ENCODE results near the gene CCDC93. TPM values are rescaled to one million over a fixed set of nuclear protein-coding genes. Genes with fewer than 3 reads are reported as not detected.
A peak's percentile ranks its signal among the peaks of the same experiment; 100 is the strongest.

CCDC93 gene
- total and polyA plus RNA-seq, 10 of the 15 experiments (the other 5 are each of a cell fraction or from before 2014, with no cell fraction given), result 3.6 to 27.2 (median 13.5) TPM

- POLR2A ChIA-PET, result no interaction called here
- Histone ChIP-seq H3K9ac (ENCODE audit: control insufficient read depth, insufficient read depth, low read length) (no peak overlapping the region), H3K79me2 (ENCODE audit: control insufficient read depth, insufficient read depth, low read length) (peaks cover 12% of the 10 kb centered on the region), H2AFZ (ENCODE audit: control insufficient read depth, low read depth, low read length) (no peak overlapping the region), H3K4me3 (no peak overlapping the region), H4K20me1 (ENCODE audit: control insufficient read depth, insufficient read depth) (peaks cover 6% of the 10 kb centered on the region; the same call in 1 of the 2 replicates), H3K4me1 (ENCODE audit: control insufficient read depth, insufficient read depth, low read length) (no peaks in the 10 kb centered on the region; the same call in 1 of the 2 replicates), H3K4me2 (ENCODE audit: control insufficient read depth, insufficient read depth) (no peak overlapping the region), H3K9me3 (replicated peaks; ENCODE audit: control insufficient read depth, insufficient read depth, low read length) (no peaks in the 10 kb centered on the region), H3K27me3 (replicated peaks in 1 of 2; ENCODE audit: control insufficient read depth in 2 of 2, insufficient read depth in 2 of 2, low read length in 1 of 2) (no peaks in the 10 kb centered on the region), H3K36me3 (ENCODE audit: control insufficient read depth in 2 of 2, insufficient read depth in 2 of 2, low read length in 1 of 2) (peaks cover 11 to 15% of the 10 kb centered on the region in 2 experiments), H3K27ac (ENCODE audit: control insufficient read depth, insufficient read depth) (no peak overlapping the region)
- in situ Hi-C loops (cut with MboI) (no loop called here), intact Hi-C loops (cut with micrococcal nuclease; ENCODE audit: unreplicated experiment) (no loop called here)
- peak; percentile 35 for ATAC-seq
- SMC1A ChIA-PET (ENCODE audit: uncharacterized antibody, unreplicated experiment), result interaction anchor here (1.2 to 4.6 kb wide), 3 partner anchors 9 to 55 kb away, joined by 3 to 18 read pairs (median 3); no protein-coding TSS in a partner anchor
- CTCF ChIA-PET, result interaction anchor here (0.9 to 6.2 kb wide), 4 partner anchors 11 to 191 kb away, joined by 3 to 123 read pairs (median 4); partner anchors contain the start of gene DDX18
- no peak for DNase-seq (ENCODE audit: low read depth, low spot score)
- no TSS peak for BruUV-seq (replicated peaks)
- 44% methylated on average over 1 of the region's 1 CpG for WGBS (ENCODE audit: insufficient coverage, insufficient replicate concordance, low lambda C conversion rate, missing lambda C conversion rate)
- RAD21 ChIA-PET (ENCODE audit: unreplicated experiment), result interaction anchor here (1.5 kb wide), 1 partner anchor 192 kb away, joined by 7 read pairs; the partner anchor contains the start of gene DDX18
- peak; percentile 64 for FAIRE-seq
- TF ChIP-seq E4F1 (IDR thresholded peaks at IDR 0.05; ENCODE audit: borderline replicate concordance, partially characterized antibody), result no peak
- TF ChIP-seq USF1 (IDR thresholded peaks at IDR 0.05; ENCODE audit: borderline replicate concordance, extremely low read length, insufficient read depth, low read depth, low read length), result no peak
- no peak for TF ChIP-seq POLR2AphosphoS2 (IDR thresholded peaks at IDR 0.05; ENCODE audit: low read depth, low read length)
- TF ChIP-seq IRF3 (IDR thresholded peaks at IDR 0.05), result no peak
Measured at GRCh38 chr2:118006326-118006725, 7.5 kb downstream of the CCDC93 start.

All from GM12878 (cell line).